Mucosa of descending colon (tissue), 3 donors: ENCODE measurements around the gene PDE4B. TPM values are rescaled to one million over a fixed set of nuclear protein-coding genes. Genes with fewer than 3 reads are reported as not detected.

Experiments
- ATAC-seq: fragments of 200-7000 bp; cut with Tn5 transposase; one replicate; pipeline ENCODE4 v1.9.1; 2020; ENCODE audit warnings: mild to moderate bottlenecking, moderate library complexity
- DNase-seq, 3 donors: peaks; one replicate each; pipeline ENCODE4 v3.0.0-alpha.2; 2020
- H3K36me3 ChIP-seq: fragments of 200-600 bp; one replicate; pipeline ENCODE4 v1.8.0; 2021; ENCODE audit warnings: low read depth, mild to moderate bottlenecking
- H3K4me1 ChIP-seq: fragments of 200-600 bp; one replicate; pipeline ENCODE4 v1.8.0; 2021; ENCODE audit warnings: low read depth, mild to moderate bottlenecking
- H3K4me3 ChIP-seq: fragments of 200-600 bp; one replicate; pipeline ENCODE4 v1.8.0; 2021; ENCODE audit warnings: mild to moderate bottlenecking
- H3K9me3 ChIP-seq: fragments of 200-600 bp; one replicate; pipeline ENCODE4 v1.8.0; 2021; ENCODE audit warnings: mild to moderate bottlenecking
- intact Hi-C, 2 donors: fragments of 100-400 bp; cut with DNase I in 1 of 2; cut with micrococcal nuclease in 1 of 2; formaldehyde crosslinking; loops; one replicate each; pipeline versions ENCODE4 v1.11.0 to v1.11.1; 2022; cut with DNase I, micrococcal nuclease
- total RNA-seq, 3 donors: library from RNA; stranded (reverse); fragmentation: NEBNext Ultra II Directional in 2 of 3; extraction: Animal tissue kit (Norgen Biotek cat#: 25700) in 2 of 3; gene quantifications; one replicate each; pipeline versions ENCODE4 v1.2.1 to v1.2.4, GENCODE V29; 2021 to 2023
- TF ChIP-seq, protein P1 (sequence below): fragments of 200-600 bp; IDR thresholded peaks from one replicate; pipeline ENCODE4 v1.8.0; 2022; ENCODE audit warnings: antibody characterized with exemption, mild to moderate bottlenecking
- donor health status: DM: no; HTN: no; CAD: no; lungs with moderate emphysema.
- donor health status: DM: no; HTN: no; CAD: no.
- donor health status: DM: no; HTN: yes; CAD: no.

PDE4B gene
- total RNA-seq, 3 donors from 2014 or later = 3.4 to 6.6 (median 4.9) TPM

DNA sequence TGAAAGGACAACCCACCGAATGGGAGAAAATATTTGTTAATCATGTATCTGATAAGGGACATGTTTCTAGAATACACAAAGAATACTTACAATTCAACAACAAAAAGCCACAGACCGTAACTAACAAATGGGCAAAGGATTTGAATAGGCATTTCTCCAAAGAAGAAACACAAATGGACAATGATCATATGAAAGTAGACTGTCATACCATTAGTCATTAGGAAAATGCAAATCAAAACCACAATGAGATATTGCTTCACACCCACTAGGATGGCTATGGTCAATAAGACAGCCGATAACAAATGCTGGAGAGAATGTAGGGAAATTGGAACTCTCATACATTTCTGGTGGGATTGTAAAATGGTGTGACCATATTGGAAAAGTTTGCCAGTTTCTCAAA is 374.1 kb downstream of the PDE4B start:
- no peak for DNase-seq

GRCh38 chr1:66167267-66167666 is 374.6 kb downstream of the PDE4B start:
- H3K9me3 ChIP-seq = no peaks in the 10 kb centered on the region
- intact Hi-C loops = no loop called here
- H3K4me3 ChIP-seq = no peak overlapping the region
- ATAC-seq (no peak), DNase-seq (no peak)
- TF ChIP-seq, protein P1, sequence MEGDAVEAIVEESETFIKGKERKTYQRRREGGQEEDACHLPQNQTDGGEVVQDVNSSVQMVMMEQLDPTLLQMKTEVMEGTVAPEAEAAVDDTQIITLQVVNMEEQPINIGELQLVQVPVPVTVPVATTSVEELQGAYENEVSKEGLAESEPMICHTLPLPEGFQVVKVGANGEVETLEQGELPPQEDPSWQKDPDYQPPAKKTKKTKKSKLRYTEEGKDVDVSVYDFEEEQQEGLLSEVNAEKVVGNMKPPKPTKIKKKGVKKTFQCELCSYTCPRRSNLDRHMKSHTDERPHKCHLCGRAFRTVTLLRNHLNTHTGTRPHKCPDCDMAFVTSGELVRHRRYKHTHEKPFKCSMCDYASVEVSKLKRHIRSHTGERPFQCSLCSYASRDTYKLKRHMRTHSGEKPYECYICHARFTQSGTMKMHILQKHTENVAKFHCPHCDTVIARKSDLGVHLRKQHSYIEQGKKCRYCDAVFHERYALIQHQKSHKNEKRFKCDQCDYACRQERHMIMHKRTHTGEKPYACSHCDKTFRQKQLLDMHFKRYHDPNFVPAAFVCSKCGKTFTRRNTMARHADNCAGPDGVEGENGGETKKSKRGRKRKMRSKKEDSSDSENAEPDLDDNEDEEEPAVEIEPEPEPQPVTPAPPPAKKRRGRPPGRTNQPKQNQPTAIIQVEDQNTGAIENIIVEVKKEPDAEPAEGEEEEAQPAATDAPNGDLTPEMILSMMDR = no peak
- no peaks in the 10 kb centered on the region for H3K36me3 ChIP-seq
- no peaks in the 10 kb centered on the region for H3K4me1 ChIP-seq

More for the DNA sequence above, 374.1 kb downstream of the PDE4B start:
- intact Hi-C loops = no loop called here
- H3K9me3 ChIP-seq = no peaks in the 10 kb centered on the region
- TF ChIP-seq, protein P1 = no peak
- ATAC-seq = no peak
- H3K4me3 ChIP-seq = no peak overlapping the region
- no peaks in the 10 kb centered on the region for H3K4me1 ChIP-seq
- H3K36me3 ChIP-seq = no peaks in the 10 kb centered on the region

DNA sequence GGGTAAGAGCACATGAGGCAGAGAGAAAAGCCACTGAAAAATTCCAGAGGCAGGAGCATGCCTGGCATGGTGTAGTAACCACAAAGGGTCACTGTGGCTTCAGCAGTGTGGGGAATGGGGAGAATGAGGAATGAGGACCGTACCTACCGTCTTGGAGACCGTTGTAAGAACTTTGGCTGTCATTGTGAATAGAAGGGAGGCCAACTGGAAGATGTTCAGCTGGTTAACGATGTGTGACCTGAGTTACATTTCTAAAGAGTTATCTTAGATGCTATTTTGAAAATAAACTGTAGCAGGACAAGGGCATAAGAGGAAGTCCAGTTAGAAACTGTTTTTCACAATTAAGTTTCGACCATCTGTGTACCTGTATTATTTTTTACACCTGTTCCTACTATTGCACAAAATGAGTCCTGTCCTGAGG is 375.8 kb downstream of the PDE4B start:
- no peak for DNase-seq
- Histone ChIP-seq H3K4me3 (no peak overlapping the region), H3K9me3 (no peaks in the 10 kb centered on the region), H3K4me1 (no peaks in the 10 kb centered on the region), H3K36me3 (no peaks in the 10 kb centered on the region)
- ATAC-seq = no peak
- TF ChIP-seq, protein P1 = no peak
- intact Hi-C loops = no loop called here

- TF ChIP-seq, protein P1 = no peak
- ATAC-seq = no peak
- Histone ChIP-seq H3K9me3 (no peaks in the 10 kb centered on the region), H3K36me3 (no peaks in the 10 kb centered on the region), H3K4me3 (no peak overlapping the region), H3K4me1 (no peaks in the 10 kb centered on the region)
- intact Hi-C loops = no loop called here
- DNase-seq = no peak
These were observed 376.4 kb downstream of the PDE4B start for GRCh38 chr1:66168948-66169671.

DNA sequence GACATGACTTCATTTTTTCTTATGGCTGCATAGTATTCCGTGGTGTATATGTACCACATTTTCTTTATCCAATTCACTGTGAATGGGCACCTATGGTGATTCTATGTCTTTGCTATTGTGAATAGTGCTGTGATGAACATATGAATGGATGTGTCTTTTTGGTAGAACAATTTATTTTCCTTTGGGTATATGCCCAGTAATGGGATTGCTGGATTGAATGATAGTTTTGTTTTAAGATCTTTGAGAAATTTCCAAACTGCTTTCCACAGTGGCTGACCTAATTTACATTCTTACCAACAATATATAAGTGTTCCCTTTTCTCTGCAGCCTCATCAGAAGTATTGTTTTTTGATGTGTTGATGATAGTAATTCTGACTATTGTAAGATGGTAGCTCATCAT is 379.6 kb downstream of the PDE4B start:
- TF ChIP-seq, protein P1 = no peak
- intact Hi-C loops = no loop called here
- ATAC-seq = no peak

More for the DNA sequence above, 379.6 kb downstream of the PDE4B start:
- Histone ChIP-seq H3K4me3 (no peak overlapping the region), H3K9me3 (no peaks in the 10 kb centered on the region), H3K4me1 (no peaks in the 10 kb centered on the region), H3K36me3 (no peaks in the 10 kb centered on the region)
- DNase-seq = no peak
